Colonic mucosa (tissue), 4 donors: ENCODE results near the gene FOXC2. TPM values are rescaled to one million over a fixed set of nuclear protein-coding genes. Genes with fewer than 3 reads are reported as not detected.

Experiments
- DNase-seq: peaks from one replicate; pipeline ENCODE4 v3.0.0-alpha.2; 2020
- H3K27ac ChIP-seq: fragments of 200-600 bp; one replicate; pipeline ENCODE4 v1.8.0; 2021
- H3K27me3 ChIP-seq: fragments of 200-600 bp; one replicate; pipeline ENCODE4 v1.8.0; 2021
- H3K36me3 ChIP-seq: fragments of 200-600 bp; one replicate; pipeline ENCODE4 v1.8.0; 2021
- H3K4me1 ChIP-seq: fragments of 200-600 bp; one replicate; pipeline ENCODE4 v1.8.0; 2021; ENCODE audit warnings: mild to moderate bottlenecking
- H3K4me3 ChIP-seq: fragments of 200-600 bp; one replicate; pipeline ENCODE4 v1.8.0; 2021
- H3K9ac ChIP-seq, 2 donors: one replicate each; pipeline ENCODE4 v1.7.0; 2013; ENCODE audit warnings: control low read depth in 2 of 2, low read depth in 2 of 2, low read length in 2 of 2
- H3K9me3 ChIP-seq: fragments of 200-600 bp; one replicate; pipeline ENCODE4 v1.8.0; 2021
- intact Hi-C: fragments of 100-400 bp; cut with DNase I; formaldehyde crosslinking; loops from one replicate; pipeline ENCODE4 v1.14.1; 2022
- total RNA-seq, 2 donors: library from RNA; stranded (reverse); fragmentation: NEBNext Ultra II Directional in 1 of 2; extraction: Animal tissue kit (Norgen Biotek cat#: 25700) in 1 of 2; gene quantifications; one replicate each; pipeline ENCODE4 v1.2.1, GENCODE V29; 2021
- TF ChIP-seq, protein P1 (sequence below): fragments of 200-600 bp; IDR thresholded peaks from one replicate; pipeline ENCODE4 v1.8.0; 2022; ENCODE audit warnings: antibody characterized with exemption, mild to moderate bottlenecking
- donor health status: healthy.
- donor health status: DM: no; HTN: no; CAD: no.
- donor health status: DM: no; HTN: no; CAD: no.

The FOXC2 gene
- total RNA-seq, 2 donors from 2014 or later, result 0.11 to 0.22 TPM

DNA sequence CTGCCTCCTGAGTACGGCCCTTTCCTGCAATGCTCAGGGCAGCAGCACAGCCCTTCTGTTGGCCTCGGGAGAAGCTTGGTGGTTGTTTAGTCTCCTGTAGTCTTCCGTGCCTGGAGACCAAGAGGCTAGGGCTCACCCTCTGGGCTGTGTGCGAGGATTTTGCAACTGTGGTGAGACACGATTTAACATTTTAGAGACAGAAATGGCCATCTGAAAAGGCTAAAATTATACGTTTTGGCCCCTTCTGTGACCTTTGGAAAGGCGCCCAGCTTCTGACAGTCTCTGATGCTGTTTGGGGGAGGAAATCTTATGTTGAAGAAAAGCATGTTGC lies 44.9 kb downstream of the FOXC2 start:
- no peak for DNase-seq
- Histone ChIP-seq H3K36me3 (no peaks in the 10 kb centered on the region), H3K27ac (no peak overlapping the region), H3K4me1 (no peaks in the 10 kb centered on the region), H3K9ac (no peak overlapping the region), H3K4me3 (no peak overlapping the region), H3K9me3 (no peaks in the 10 kb centered on the region), H3K27me3 (no peaks in the 10 kb centered on the region)
- TF ChIP-seq, protein P1, sequence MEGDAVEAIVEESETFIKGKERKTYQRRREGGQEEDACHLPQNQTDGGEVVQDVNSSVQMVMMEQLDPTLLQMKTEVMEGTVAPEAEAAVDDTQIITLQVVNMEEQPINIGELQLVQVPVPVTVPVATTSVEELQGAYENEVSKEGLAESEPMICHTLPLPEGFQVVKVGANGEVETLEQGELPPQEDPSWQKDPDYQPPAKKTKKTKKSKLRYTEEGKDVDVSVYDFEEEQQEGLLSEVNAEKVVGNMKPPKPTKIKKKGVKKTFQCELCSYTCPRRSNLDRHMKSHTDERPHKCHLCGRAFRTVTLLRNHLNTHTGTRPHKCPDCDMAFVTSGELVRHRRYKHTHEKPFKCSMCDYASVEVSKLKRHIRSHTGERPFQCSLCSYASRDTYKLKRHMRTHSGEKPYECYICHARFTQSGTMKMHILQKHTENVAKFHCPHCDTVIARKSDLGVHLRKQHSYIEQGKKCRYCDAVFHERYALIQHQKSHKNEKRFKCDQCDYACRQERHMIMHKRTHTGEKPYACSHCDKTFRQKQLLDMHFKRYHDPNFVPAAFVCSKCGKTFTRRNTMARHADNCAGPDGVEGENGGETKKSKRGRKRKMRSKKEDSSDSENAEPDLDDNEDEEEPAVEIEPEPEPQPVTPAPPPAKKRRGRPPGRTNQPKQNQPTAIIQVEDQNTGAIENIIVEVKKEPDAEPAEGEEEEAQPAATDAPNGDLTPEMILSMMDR, result no peak
- intact Hi-C loops, result no loop called here

DNA sequence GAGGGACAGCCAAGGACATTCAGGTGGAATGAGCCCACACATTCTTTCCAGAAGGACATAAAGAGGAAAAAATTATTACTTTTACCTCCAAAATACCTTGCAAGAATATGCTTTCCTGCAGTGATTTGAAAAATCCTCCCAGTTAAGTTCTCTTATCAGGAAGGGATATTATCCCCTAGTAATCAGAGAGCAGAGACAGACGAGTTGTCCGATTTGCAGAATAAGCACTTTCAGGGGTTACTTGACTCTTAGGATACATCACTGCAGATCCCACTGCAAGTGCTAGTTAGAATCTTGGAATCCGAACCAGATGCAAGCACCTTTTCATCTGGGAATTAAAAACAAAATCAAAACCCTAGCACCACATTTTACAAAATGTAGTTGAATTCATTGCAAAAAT lies 45.3 kb downstream of the FOXC2 start:
- Histone ChIP-seq H3K36me3 (no peaks in the 10 kb centered on the region), H3K4me3 (no peak overlapping the region), H3K27ac (no peak overlapping the region), H3K27me3 (no peaks in the 10 kb centered on the region), H3K4me1 (no peaks in the 10 kb centered on the region), H3K9me3 (no peaks in the 10 kb centered on the region), H3K9ac (no peak overlapping the region)
- TF ChIP-seq, protein P1, result no peak
- intact Hi-C loops, result no loop called here
- DNase-seq, result no peak

DNA sequence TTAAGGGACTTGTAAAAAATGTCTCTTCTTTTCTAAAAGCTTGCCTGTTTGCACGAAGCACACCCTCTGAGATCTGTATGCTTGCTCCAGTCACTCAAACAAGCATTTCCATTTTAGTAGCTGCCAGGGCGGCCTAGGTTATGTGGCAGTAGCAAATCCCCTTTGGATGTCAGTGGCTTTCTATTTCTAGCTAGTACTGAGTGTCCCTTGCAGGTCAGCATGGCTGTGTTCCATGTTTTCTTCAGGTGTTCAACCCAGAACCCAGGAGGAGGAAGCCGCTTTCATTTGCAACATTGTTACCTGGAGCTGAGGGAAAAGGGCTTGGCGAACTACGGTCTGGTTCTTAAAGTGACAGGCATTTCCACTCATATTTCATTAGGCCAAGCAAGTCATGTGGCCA lies 48.1 kb downstream of the FOXC2 start:
- TF ChIP-seq, protein P1, result no peak

DNA sequence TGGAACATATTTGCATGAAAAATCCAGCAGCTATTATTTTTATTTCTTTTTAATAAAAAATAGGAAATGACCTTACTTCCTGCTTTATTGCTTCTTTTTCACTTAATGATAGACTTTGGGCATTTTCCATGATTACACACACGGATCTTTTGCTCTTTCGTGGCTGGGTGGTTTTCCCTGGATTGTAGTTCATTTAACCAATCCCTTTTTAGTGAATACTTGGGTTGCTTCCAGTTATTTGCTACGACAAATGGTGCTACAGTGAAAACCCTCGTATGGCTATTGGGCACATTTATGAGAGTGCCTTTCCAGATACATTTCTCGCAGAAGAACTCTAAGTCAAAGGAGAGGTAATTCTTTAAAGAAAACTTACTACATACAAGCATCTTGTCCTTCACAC lies 50.3 kb downstream of the FOXC2 start:
- intact Hi-C loops, result no loop called here
- Histone ChIP-seq H3K27me3 (no peaks in the 10 kb centered on the region), H3K9me3 (no peaks in the 10 kb centered on the region), H3K4me1 (no peaks in the 10 kb centered on the region), H3K36me3 (no peaks in the 10 kb centered on the region), H3K27ac (no peak overlapping the region), H3K9ac (no peak overlapping the region), H3K4me3 (no peak overlapping the region)
- no peak for DNase-seq
- TF ChIP-seq, protein P1, result no peak

More for the DNA sequence above, 48.1 kb downstream of the FOXC2 start:
- intact Hi-C loops, result no loop called here
- no peak overlapping the region for H3K4me3 ChIP-seq
- H3K9me3 ChIP-seq, result no peaks in the 10 kb centered on the region
- no peaks in the 10 kb centered on the region for H3K27me3 ChIP-seq
- no peak for DNase-seq
- H3K9ac ChIP-seq, result no peak overlapping the region
- H3K27ac ChIP-seq, result no peak overlapping the region
- H3K36me3 ChIP-seq, result no peaks in the 10 kb centered on the region
- H3K4me1 ChIP-seq, result no peaks in the 10 kb centered on the region

DNA sequence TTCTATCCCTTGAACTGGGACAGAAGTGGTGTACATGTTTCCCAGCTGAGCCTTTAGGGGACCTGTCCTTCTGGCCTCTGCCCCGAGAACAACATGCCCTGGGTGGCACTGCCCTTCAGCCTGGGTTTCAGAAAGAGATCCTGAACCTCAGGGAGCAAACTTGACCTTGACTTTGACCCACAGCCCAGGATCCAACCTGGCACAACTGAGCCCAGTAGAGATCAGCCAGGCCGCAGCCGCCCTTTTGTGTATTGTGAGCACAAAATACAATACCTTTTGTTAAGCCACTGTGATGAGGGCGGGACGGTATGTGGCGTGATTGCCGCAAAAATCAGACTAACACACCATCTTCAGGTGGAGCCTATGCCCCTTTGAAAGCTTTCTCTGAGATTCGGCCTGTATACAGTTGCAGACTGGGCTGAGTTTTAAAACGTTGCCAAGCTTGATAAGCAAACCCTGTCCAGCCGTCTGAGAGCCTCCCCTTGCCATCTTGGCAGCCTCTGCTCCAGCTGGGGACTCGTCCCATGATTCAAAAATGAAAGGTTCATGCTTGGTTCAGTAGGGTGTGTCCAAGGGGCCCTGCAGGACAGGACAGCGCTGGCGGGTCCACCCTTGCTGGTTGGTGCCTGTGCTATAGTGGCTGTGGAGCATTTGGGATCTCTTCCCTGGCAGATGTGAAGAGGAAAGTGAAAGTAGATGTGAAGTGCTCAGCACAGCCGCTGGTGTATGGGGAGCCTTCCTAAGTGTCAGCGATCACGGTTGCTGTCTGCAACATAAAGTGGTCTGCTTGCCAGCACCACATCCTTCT lies 52.0 kb downstream of the FOXC2 start:
- intact Hi-C loops, result no loop called here
- Histone ChIP-seq H3K9me3 (no peaks in the 10 kb centered on the region), H3K4me3 (no peak overlapping the region), H3K4me1 (no peaks in the 10 kb centered on the region), H3K9ac (no peak overlapping the region), H3K27ac (no peak overlapping the region), H3K27me3 (no peaks in the 10 kb centered on the region), H3K36me3 (no peaks in the 10 kb centered on the region)
- DNase-seq, result no peak
- TF ChIP-seq, protein P1, result no peak

Other genes with a start within 250 kb of the FOXC2 start
- gene FOXF1, start 56.3 kb upstream of the FOXC2 start, total RNA-seq, result 10 to 100 TPM in 1 of 2 donors, 1 to 10 TPM in 1; 6.3 to 12.1 TPM
- 10 to 100 TPM; 15.4 to 23.7 TPM for gene MTHFSD, start 11.6 kb upstream of the FOXC2 start, total RNA-seq
- gene FOXL1, start 11.7 kb downstream of the FOXC2 start, total RNA-seq, result 1 to 10 TPM; 2.5 to 3.2 TPM